GM19467 (cell line): ENCODE measurements around the gene EPDR1.
"Not testable (repeated sequence)": the region's sequence is repeated elsewhere in the genome, so short reads cannot be mapped to it uniquely, and the experiment has no call there.

Experiments used
- ATAC-seq: cut with Tn5 transposase; IDR thresholded peaks from one replicate; pipeline ENCODE4 v1.9.1; 2021; ENCODE audit warnings: mild to moderate bottlenecking, moderate library complexity; ENCODE audit not compliant: unreplicated experiment

The EPDR1 gene

DNA sequence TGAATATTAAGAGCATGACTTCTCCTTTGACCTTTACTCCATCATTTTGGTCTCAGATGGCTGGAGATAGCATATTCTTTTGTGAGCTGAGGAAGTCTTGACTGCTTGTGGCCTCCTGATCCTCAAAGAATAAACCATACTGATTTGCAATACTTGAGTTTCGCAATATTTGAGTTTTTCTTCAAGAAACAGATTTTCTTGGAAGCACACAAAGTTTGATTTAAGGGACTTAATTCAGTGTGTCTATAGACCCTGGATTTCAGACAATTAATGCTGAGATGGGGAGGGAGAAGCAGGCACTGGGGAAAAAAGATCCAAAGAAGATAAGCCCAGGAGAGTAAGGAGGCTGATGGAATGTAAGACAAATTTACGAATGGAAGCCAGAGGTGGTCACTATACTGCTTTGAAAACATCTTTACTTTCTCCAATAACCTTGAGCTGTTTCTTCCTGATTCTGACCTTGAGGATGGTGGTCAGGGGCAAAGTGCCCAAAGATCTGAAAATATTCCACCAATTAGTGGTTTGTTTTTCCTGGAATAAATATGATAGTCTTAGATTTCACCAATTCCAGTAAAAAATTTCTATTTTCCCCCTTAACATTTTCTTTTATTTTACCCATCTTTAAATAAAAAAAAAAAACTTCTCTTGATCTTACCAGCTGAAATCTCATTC lies 7.5 kb downstream of the EPDR1 start:
- no peak for ATAC-seq

DNA sequence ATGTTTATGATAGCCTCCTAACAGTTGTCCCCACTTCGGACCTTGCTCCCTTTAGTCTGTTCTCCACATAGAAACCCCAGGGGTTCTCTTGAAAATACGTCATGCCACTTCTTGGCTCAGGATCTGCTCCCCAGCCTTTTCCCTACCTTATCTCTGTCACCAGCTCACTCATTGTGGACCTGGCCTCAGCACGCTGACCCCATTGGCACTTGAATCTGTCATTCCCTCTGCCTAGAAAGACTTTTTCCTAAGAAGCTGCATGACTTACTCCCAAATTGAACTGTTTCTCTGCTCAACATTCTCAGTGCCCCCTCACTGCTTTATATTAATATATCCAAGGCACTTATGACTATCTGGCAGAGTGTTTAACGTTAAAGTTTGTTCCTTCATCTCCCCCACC lies 8.4 kb downstream of the EPDR1 start:
- no peak for ATAC-seq

DNA sequence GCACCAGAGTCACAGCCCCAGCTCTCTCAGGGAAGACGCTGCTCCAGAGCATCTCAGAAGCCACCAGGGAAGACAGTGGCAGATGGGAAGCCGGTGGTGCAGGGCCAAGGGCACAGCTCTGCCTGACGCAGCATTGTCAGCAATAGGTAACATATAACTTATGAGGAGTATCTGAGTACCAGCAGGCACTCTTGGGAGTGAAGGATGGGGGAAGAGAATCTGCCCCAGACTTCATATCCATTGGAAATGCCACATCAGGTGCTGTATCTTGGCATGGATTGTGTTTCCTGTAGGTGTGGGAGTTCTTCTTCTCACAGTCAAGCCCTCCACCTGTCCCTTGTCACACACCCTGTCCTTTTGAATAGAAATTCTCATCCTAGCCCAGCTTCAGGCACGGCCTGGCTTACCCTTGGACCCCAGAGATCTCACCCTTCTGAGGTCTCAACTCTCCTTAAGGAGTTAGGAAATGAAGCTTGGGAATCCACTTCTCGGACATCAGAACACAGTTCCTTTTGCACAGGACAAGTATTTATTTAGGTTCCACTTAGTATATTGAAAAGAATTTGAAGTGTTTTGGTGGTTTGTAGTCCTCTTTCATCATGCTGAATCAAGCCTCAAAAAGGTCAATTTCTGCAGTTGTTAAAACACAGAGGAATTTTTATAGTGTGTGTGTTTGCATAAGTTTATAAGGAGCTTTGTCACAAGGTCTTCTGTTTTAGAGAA lies 9.9 kb downstream of the EPDR1 start:
- no peak for ATAC-seq

DNA sequence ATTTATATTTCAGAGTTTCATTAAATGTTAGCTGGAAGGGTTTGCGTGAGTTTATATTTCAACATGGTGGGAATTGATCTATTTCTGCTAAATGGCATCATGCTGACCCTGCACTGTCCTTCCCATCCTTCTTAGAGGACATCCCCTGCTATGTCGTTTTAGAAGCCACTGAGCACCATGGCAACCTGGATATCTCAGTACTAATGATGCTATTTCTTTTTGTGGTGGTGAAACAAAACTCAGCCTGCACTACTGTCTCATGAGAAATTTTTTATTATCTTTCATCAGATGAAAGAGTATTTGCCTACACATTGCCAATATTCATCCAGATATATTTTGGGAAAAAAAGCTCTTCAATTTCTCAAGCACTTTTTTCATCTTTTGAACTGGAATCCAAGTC lies 12.1 kb downstream of the EPDR1 start:
- ATAC-seq = no peak

DNA sequence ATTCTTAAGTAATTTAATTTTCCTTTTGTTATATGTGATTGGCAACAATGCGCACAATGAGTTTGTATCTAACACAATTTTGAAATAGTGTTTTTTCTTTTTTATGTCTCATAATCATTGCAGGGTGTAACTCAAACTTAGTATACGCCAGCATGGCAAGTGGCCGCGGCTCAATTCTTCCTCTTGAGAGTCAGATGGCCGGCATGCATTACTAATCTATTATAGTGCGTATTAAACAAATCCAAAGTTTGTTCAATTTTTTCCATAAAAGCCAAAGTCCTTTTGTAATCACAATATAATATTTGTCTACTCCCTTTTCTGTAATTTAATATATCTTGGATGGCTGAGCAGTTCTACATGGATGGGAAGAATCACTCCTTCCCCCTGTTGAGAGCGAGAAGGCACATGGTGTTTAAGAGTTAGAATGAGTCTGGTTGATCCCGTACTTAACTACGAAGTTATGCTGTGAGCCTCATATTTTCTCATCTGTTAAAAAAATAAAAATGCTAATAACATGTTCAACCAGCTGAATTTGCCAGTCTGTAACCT lies 12.7 kb downstream of the EPDR1 start:
- no peak for ATAC-seq

DNA sequence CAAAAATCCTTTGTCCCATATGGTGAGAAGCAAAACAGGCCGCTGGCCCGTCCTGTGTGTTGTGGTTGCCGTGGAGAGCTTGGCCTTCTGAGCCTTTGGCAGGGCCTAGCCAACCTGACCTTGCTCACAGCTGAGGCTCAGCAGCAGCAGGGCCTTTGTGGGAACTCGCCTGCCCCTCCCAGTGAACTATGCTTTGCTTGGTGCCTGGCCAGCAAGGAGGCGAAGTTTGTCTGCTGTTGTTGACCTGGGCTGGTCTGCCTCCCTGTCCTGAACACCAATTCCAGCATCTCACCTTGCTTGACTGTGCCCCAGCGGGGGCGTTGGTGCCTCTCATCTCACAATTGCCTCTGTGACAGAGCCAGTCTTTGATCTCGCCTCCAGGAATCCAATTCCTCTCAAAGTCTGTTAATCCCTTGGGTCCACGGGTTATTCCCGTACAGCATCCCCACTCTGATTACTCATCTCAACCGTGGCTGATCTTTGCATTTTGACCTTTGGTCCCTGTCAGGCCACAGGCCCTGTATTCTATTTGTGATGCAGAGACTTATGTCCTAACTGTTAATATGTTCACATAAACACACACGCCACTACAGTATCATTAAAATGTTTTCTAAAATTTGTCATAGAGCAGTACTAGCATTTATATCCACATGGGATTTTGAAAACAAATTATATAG lies 22.6 kb downstream of the EPDR1 start:
- ATAC-seq = no peak

DNA sequence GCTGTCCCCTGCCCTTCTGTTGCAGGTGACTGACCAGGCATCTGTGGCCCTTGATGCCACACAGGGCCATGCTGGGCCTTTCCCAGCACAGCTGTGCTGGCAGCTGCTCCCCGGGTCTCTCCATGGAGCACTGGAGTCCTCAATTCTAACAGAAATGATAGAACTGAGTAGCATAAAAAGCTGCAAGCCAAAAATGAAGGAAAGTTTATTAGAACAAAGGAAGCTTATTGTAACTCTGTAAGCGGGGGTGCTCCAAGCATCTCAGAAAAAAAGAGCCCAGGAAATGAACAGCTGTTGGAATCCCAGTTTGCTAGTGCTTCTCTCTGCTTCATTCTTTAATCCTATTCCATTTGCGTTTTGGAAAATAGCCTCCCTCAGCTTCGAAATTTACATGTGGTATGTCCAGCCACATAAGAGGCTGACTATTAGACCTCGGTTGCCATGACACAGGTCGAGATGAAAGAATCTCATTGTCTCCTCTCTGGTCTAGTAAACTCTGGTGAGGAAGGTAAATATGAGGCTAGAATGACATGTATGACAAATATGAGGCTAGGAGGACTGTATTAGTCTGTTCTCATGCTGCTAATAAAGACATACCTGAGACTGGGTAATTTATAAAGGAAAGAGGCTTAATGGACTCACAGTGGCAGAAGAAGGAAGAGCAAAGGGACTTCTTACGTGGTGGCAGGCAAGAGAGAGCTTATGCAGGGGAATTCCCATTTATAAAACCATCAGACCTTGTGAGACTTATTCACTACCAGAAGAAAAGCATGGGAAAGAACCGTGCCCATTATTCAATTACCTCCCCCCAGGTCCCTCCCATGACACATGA lies 23.7 kb downstream of the EPDR1 start:
- ATAC-seq = no peak

DNA sequence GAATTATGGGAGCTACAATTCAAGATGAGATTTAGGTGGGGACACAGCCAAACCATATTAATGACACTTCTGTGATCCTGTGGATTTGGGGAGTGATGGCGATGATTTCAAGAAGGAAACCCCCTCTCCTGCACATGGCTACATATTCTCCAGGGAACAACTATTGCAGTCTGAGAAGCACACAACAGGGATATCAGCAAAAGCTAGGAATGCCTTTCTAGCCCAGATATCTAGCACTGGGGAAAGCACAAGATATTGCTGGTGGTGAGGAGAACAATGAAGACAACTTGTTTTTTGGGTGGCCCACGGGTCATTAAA lies 24.3 kb downstream of the EPDR1 start:
- no peak for ATAC-seq

DNA sequence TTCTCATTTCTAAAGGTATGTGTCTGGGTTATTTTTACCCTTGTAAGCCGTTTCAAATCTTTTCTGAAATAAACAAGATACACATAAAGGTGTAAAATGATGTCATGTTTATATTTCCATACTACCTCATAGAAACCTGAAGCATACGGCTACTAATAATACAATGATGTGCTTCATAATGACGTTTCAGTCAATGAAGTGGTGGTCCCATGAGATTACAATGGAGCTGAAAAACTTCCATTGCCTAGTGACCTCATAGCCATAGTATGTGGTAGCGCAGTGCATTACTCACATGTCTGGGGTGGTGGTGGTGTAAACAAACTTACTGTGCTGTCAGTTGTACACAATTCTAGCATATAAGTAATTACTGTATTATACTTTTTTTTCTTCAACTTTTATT lies 24.9 kb downstream of the EPDR1 start:
- no peak for ATAC-seq

DNA sequence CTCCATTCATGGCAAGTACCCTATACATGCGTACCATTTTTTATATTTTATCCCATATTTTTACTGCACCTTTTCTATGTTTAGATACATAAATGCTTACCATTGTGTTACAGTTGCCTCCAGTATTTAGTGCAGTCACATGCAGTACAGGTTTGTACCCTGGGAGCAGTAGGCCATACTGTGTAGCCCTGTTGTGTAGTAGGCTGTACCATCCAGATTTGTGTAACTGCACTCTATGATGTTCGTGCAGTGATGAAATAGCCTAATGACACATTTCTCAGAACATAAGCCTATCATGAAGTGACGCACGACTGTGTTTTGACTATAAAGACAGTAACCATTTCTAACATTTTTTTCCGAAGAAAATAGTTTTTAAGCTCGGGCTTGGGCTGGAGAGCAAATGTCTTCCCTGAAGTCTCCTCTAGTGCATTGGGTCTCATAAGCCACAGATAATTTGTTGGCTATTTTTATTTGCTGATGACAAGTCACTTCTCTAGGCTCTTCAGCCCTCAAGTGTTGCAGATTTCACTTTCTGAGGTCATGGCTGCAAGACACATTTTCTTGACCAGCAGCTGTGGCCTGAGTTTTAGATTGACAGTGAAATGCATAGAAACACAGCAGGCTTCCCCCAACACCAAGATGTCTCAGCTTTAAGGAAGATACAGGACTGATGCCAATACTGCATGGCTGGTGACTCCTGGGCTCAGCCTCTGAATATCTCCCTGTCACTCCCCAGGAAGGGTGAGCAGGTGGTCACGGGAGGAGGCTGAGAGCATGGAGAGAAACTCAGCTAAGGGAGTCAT lies 26.9 kb downstream of the EPDR1 start:
- no peak for ATAC-seq

DNA sequence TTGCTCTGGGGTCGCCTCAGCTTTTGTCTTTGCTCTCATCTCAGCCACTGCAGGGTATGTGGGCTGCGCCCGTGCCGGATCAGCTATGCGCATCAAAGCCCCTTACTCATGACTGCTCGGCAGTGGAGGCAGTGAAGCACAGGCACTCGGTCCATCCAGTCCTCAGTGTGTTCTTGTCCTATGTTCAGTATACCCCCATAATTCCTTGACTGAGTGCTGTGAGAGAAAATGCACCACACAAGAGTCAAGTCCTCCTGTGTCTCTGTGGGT lies 27.4 kb downstream of the EPDR1 start:
- no peak for ATAC-seq

DNA sequence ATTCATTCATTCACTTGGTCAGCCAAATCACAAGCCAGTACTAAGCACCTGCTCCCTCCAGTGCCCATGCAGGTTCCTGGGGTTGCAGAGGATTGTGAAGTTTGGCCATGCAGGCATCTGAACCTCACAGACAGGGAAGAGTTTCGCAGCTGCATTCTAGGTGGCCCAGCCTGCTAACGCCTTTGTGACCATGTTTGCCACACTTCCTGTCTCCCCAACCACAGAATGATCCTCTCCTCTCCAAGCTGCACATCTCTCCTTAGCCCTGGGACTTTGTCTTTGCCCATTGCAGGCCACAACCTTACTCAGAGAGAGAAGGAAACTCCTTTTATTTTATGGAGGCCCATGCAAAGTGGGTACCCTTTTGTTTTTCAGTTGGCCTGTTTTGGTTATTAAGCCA lies 31.8 kb downstream of the EPDR1 start:
- ATAC-seq = no peak

DNA sequence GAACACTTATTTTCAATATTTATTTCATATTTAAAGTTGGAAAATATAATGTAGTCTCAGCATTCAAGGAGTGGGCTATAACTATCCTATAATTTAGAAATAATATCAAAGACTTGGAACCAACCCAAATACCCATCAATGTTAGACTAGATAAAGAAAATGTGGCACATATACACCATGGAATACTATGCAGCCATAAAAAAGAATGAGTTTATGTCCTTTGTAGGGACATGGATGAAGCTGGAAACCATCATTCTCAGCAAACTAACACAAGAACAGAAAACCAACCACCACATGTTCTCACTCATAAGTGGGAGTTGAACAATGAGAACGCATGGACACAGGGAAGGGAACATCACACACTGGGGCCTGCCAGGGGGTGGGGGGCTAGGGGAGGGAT lies 33.8 kb downstream of the EPDR1 start:
- ATAC-seq = not testable (repeated sequence)

DNA sequence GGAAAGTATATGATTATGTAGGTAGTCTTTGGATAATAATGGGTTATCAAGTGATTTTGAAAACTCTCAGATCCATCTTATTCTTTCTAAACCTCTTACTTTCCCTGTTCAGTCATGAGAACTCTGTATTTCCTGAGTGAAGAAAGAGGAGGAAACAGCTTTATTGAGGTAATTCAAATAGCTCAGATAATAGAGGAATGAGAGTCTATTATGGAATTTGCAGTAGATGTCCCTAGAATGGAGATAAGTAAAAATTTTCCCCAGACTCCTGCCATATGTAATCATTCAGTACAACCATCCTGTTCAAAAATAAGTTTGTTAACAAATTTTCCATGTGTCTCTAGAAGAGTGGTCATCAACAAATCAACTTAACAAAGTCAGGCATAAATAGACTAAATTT lies 36.4 kb downstream of the EPDR1 start:
- ATAC-seq = no peak

DNA sequence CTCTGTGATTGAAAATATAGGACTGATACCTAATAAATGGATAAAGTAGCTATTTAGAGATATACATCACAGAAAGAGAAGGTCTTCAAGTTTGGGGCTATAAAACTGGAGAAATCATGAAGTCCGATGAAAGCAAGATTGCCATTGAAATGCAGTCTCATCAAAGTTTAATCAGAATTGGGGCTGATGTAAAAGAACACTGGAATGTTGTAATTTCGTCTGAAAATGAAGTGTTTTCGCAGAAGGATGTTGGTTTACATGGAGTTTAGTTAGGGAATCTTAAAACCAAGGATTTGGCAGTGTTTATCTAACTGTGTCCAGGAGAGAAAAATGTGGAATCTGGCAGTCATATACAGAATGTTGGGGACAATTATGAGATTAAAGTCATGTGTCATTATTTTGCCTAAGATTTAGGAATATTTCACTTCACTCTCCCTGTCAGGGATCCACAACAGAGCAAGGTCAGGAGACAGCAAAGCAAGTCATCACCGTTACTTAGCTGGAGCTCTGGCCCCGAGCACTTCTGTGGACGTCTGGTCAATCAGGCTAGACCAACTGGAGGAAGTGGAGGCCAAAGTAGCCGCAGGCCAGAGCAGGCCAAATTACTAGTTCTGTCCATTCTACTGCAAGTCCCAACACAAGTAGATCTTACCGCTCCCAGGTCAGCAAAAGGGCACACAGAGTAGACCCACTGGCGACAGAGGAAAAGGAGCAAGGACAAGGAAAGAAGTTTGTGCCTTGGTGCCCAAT lies 37.0 kb downstream of the EPDR1 start:
- no peak for ATAC-seq

DNA sequence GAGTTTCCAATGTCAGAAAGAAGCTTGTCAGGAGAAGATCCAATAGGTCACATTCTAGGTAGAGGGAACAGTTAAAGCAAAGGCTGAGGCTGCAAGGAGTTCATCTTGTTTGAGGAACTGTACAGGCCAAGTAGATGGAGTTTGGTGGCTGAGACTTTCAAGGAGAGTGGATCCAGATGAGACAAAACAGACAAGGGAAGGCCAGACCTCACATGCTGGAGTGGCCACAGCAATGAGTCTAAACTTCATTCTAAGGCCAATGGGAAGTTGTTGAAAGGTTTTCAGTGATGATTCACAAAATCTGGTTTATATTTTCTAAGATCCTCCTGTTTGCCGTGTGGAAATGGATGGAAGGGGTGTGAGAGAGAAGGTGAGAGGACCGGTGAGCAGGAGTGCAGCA lies 40.0 kb downstream of the EPDR1 start:
- ATAC-seq = no peak

DNA sequence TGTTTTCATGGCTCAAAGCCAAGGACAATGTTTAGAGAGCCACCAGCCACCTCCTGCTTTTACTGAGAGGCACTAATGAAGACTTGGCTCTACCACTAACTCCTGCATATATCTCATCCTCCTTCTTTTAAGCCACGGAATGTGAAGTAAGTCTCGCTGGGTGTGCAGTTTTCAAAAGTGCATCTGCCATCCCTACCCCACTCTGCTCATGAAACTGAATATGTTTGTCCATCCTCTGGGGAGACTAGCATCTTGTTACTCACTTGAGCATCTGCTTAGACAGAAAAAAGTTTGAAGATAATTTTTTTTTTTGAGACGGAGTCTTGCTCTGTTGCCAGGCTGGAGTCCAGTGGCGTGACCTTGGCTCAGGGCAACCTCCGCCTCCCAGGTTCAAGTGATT lies 40.8 kb downstream of the EPDR1 start:
- no peak for ATAC-seq

DNA sequence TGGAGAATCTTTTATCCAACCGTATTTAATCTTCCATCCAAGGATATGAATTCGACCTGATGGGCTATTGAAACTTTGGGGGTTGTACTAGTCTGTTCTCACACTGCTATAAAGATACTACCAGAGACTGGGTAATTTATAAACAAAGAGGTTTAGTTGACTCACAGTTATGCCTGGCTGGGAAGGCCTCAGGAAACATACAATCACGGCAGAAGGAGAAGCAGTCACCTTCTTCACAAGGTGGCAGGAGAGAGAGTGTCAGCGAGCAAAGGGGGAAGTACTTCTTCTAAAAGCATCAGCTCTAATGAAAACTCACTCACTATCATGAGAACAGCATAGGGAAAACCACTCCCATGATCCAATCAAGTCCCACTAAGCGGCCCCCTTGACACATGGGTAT lies 43.8 kb downstream of the EPDR1 start:
- no peak for ATAC-seq

DNA sequence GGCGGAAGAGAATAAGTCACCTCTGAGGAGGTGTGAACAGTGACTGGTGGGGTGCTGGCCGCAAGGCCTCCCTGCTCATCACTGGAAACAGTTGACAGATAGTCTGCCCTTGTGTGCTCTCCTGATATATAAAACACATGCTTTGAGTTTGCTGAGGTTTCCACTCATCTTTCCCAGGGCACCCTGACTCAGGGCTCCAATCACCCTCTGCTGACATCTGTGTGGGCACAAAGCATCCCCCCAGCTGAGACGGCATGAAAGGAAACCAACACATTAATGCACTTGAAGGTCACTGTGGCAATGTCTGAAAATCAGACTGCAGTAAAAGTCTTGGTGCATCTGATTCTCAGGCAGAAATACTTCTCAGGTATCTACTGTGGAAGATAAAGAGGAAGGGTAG lies 49.8 kb downstream of the EPDR1 start:
- no peak for ATAC-seq

DNA sequence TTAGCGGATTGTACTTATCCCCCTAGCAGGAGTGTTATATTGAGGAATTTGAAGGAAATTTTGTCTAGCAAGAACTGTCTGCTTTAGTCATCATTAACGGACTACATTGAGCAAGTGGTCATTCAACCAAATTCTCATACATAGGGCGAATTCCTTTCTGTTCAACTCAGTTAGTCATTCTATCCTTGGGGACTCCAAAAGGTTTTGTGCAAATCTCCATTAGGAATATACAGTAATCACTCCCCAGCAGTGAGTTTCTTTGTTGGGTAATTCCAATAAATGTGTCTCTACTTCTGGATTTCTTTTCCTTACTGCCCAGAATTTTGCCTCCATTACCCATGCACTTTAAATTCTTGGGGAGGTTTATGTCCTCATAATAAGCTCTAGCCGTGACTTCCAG lies 51.1 kb downstream of the EPDR1 start:
- ATAC-seq = no peak
